A673 (cell line): Measurements from ENCODE around the gene TMBIM4. TPM values are rescaled to one million over a fixed set of nuclear protein-coding genes. Genes with fewer than 3 reads are reported as not detected.

Source experiments
- BruUV-seq: library from RNA; stranded (reverse); fragments of 400-500 nt; replicated peaks from 2 replicates; lab custom pipeline; 2021; lab: Mats Ljungman, UMichigan
- CTCF ChIA-PET: fragments of 300-600 bp; sonication (Branson Sonifier 250); formaldehyde crosslinking; loops from one replicate; lab custom pipeline; 2022; ENCODE audit warnings: antibody characterized with exemption; lab: Charles Lee
- POLR2A ChIA-PET: fragments of 300-600 bp; sonication (Branson Sonifier 250); formaldehyde crosslinking; loops from one replicate; lab custom pipeline; 2022; ENCODE audit warnings: antibody characterized with exemption; ENCODE audit not compliant: low non-redundant PET; lab: Charles Lee
- DNase-seq: peaks from one replicate; pipeline ENCODE4 v3.0.0-alpha.2; 2015; ENCODE audit warnings: low spot score
- H3K27ac ChIP-seq: fragments of 200-600 bp; sonication (generic); 2 replicates; pipeline ENCODE4 v1.5.1; 2016; ENCODE audit warnings: mixed run types, low read depth, mild to moderate bottlenecking, mixed read lengths, antibody characterized with exemption, low read length; ENCODE audit not compliant: poor library complexity, severe bottlenecking
- H3K27me3 ChIP-seq: fragments of 200-600 bp; sonication (generic); replicated peaks from 2 replicates; pipeline ENCODE4 v1.6.1; 2017; ENCODE audit warnings: mixed run types, low read depth, mild to moderate bottlenecking, mixed read lengths, antibody characterized with exemption, low read length; ENCODE audit not compliant: insufficient read depth, poor library complexity
- H3K36me3 ChIP-seq: fragments of 200-600 bp; sonication (generic); 2 replicates; pipeline ENCODE4 v1.6.1; 2016; ENCODE audit warnings: mixed run types, mild to moderate bottlenecking, mixed read lengths, antibody characterized with exemption, low read length; ENCODE audit not compliant: insufficient read depth, poor library complexity, severe bottlenecking
- H3K4me1 ChIP-seq: fragments of 200-600 bp; sonication (generic); 2 replicates; pipeline ENCODE4 v1.6.1; 2017; ENCODE audit warnings: mixed run types, mild to moderate bottlenecking, mixed read lengths, antibody characterized with exemption, low read length; ENCODE audit not compliant: insufficient read depth, poor library complexity, severe bottlenecking
- H3K4me3 ChIP-seq: fragments of 200-600 bp; sonication (generic); 2 replicates; pipeline ENCODE4 v1.5.1; 2016; ENCODE audit warnings: low read depth, mixed run types, mild to moderate bottlenecking, mixed read lengths, low read length; ENCODE audit not compliant: poor library complexity, severe bottlenecking
- H3K9me3 ChIP-seq: fragments of 200-600 bp; sonication (generic); 2 replicates; pipeline ENCODE4 v1.6.1; 2016; ENCODE audit warnings: mixed run types, low read depth, mild to moderate bottlenecking, mixed read lengths, antibody characterized with exemption, low read length; ENCODE audit not compliant: poor library complexity, severe bottlenecking
- CTCF ChIP-seq: fragments of 300-800, 200-600 bp; sonication (generic); conservative IDR thresholded peaks from 2 replicates; pipeline ENCODE4 v1.5.1; 2017; ENCODE audit warnings: low read depth, mild to moderate bottlenecking, antibody characterized with exemption, low read length, moderate library complexity, mixed read lengths
- EZH2 ChIP-seq: fragments of 200-600 bp; sonication (generic); IDR thresholded peaks from 2 replicates; pipeline ENCODE4 v1.6.1; 2017; ENCODE audit warnings: borderline replicate concordance, low read depth, mild to moderate bottlenecking, mixed read lengths, antibody characterized with exemption, low read length; ENCODE audit not compliant: poor library complexity, severe bottlenecking
- intact Hi-C: fragments of 100-400 bp; cut with micrococcal nuclease; formaldehyde crosslinking; loops from one replicate; pipeline ENCODE4 v1.10.0; 2022; ENCODE audit not compliant: unreplicated experiment
- total RNA-seq: library from RNA; stranded (reverse); gene quantifications from 2 replicates; pipeline ENCODE4 v1.2.3, GENCODE V29; 2021

TMBIM4 gene
- total RNA-seq, 1 experiment from 2014 or later: 62.1 TPM

- no peak for DNase-seq
- H3K27ac ChIP-seq: no peak overlapping the region
- ChIA-PET POLR2A (no interaction called here), CTCF (no interaction called here)
- H3K36me3 ChIP-seq: peaks cover 61% of the 10 kb centered on the region
- no peaks in the 10 kb centered on the region for H3K27me3 ChIP-seq
- BruUV-seq: no TSS peak
- intact Hi-C loops: no loop called here
- TF ChIP-seq EZH2: no peak
- TF ChIP-seq CTCF: no peak
- no peaks in the 10 kb centered on the region for H3K4me1 ChIP-seq
- no peak overlapping the region for H3K4me3 ChIP-seq
- peaks cover 31% of the 10 kb centered on the region for H3K9me3 ChIP-seq
These were observed 30.5 kb downstream of the TMBIM4 start for GRCh38 chr12:66139328-66139727.

- no peak for DNase-seq
- TF ChIP-seq CTCF (no peak), EZH2 (no peak)
- peaks cover 61% of the 10 kb centered on the region for H3K36me3 ChIP-seq
- H3K4me3 ChIP-seq: no peak overlapping the region
- POLR2A ChIA-PET: no interaction called here
- BruUV-seq: no TSS peak
- H3K9me3 ChIP-seq: peaks cover 31% of the 10 kb centered on the region
- H3K27me3 ChIP-seq: no peaks in the 10 kb centered on the region
- H3K27ac ChIP-seq: no peak overlapping the region
- CTCF ChIA-PET: interaction anchor here (0.6 kb wide), 2 partner anchors 54 to 165 kb away, joined by 3 to 8 read pairs; partner anchors contain the start of gene HELB
- intact Hi-C loops: no loop called here
- H3K4me1 ChIP-seq: no peaks in the 10 kb centered on the region
These were observed 31.9 kb downstream of the TMBIM4 start for GRCh38 chr12:66137937-66138336.

- ChIA-PET POLR2A (interaction anchor here (0.7 kb wide), 1 partner anchor 16 kb away, joined by 3 read pairs; no protein-coding TSS in a partner anchor), CTCF (no interaction called here)
- no peak for TF ChIP-seq CTCF
- TF ChIP-seq EZH2: no peak
- H3K27ac ChIP-seq: peak overlapping the region; percentile 33
- no peaks in the 10 kb centered on the region for H3K27me3 ChIP-seq
- peaks cover 10% of the 10 kb centered on the region for H3K4me1 ChIP-seq
- intact Hi-C loops: no loop called here
- peak; percentile 38 for DNase-seq
- H3K9me3 ChIP-seq: no peaks in the 10 kb centered on the region
- peaks cover 28% of the 10 kb centered on the region for H3K36me3 ChIP-seq
- no TSS peak for BruUV-seq
- H3K4me3 ChIP-seq: peak overlapping the region; percentile 88
These were observed 37.4 kb downstream of the TMBIM4 start for GRCh38 chr12:66132408-66132807.
